Liver (tissue), 9 donors: ENCODE data around the gene NDUFB11. TPM values are rescaled to one million over a fixed set of nuclear protein-coding genes. Genes with fewer than 3 reads are reported as not detected.

Experiments
- DNase-seq: peaks from one replicate; pipeline ENCODE4 v3.0.0-alpha.2; 2017; ENCODE audit warnings: low spot score
- H3K27ac ChIP-seq, 2 donors: one replicate each; pipeline ENCODE4 v1.7.0; 2013; ENCODE audit warnings: inconsistent platforms in 2 of 2, low read length in 2 of 2, control low read depth in 1 of 2, low read depth in 1 of 2, mild to moderate bottlenecking in 1 of 2
- H3K27me3 ChIP-seq, 4 donors: one replicate each; pipeline versions ENCODE4 v1.6.1 to v1.7.0; 2013; ENCODE audit warnings: low read length in 3 of 4, inconsistent platforms in 1 of 4, mild to moderate bottlenecking in 1 of 4, moderate library complexity in 1 of 4; ENCODE audit not compliant: control insufficient read depth in 4 of 4, insufficient read depth in 4 of 4
- H3K36me3 ChIP-seq, 4 donors: one replicate each; pipeline versions ENCODE4 v1.6.1 to v1.7.0; 2013; ENCODE audit warnings: low read length in 3 of 4, mild to moderate bottlenecking in 3 of 4, low read depth in 1 of 4, moderate library complexity in 1 of 4; ENCODE audit not compliant: control insufficient read depth in 4 of 4, insufficient read depth in 3 of 4
- H3K4me1 ChIP-seq, 4 donors: one replicate each; pipeline versions ENCODE4 v1.6.1 to v1.7.0; 2013; ENCODE audit warnings: low read length in 3 of 4, mild to moderate bottlenecking in 3 of 4, moderate library complexity in 1 of 4; ENCODE audit not compliant: control insufficient read depth in 4 of 4, insufficient read depth in 4 of 4
- H3K4me3 ChIP-seq, 3 donors: one replicate each; pipeline versions ENCODE4 v1.6.1 to v1.7.0; 2013; ENCODE audit warnings: low read length in 3 of 3, control low read depth in 1 of 3, low read depth in 1 of 3, mild to moderate bottlenecking in 1 of 3
- H3K9ac ChIP-seq, 2 donors: one replicate each; pipeline ENCODE4 v1.7.0; 2013; ENCODE audit warnings: low read length in 2 of 2, mild to moderate bottlenecking in 2 of 2, moderate library complexity in 2 of 2, control low read depth in 1 of 2, low read depth in 1 of 2
- H3K9me3 ChIP-seq, 4 donors: one replicate each; pipeline versions ENCODE4 v1.6.1 to v1.7.0; 2013; ENCODE audit warnings: low read length in 3 of 4; ENCODE audit not compliant: control insufficient read depth in 4 of 4
- EGR1 ChIP-seq, 2 donors: IDR thresholded peaks; 2 replicates each; pipeline ENCODE4 v1.6.1; 2016 to 2018; ENCODE audit warnings: antibody characterized with exemption in 2 of 2, low read depth in 2 of 2
- FOXA1 ChIP-seq: IDR thresholded peaks from 2 replicates; pipeline ENCODE4 v1.6.1; 2016; ENCODE audit warnings: antibody characterized with exemption
- FOXA2 ChIP-seq: IDR thresholded peaks from 2 replicates; pipeline ENCODE4 v1.6.1; 2016; ENCODE audit warnings: antibody characterized with exemption
- GABPA ChIP-seq, 2 donors: IDR thresholded peaks in 1 of 2; conservative IDR thresholded peaks in 1 of 2; 2 replicates each; pipeline ENCODE4 v1.6.1; 2016; ENCODE audit warnings: antibody characterized with exemption in 2 of 2, mild to moderate bottlenecking in 1 of 2, moderate library complexity in 1 of 2
- HNF4A ChIP-seq, 2 donors: conservative IDR thresholded peaks; 2 replicates each; pipeline ENCODE4 v1.6.1; 2016; ENCODE audit warnings: antibody characterized with exemption in 2 of 2, mild to moderate bottlenecking in 2 of 2
- HNF4G ChIP-seq: IDR thresholded peaks from 2 replicates; pipeline ENCODE4 v1.6.1; 2016; ENCODE audit warnings: antibody characterized with exemption
- JUND ChIP-seq, 2 donors: IDR thresholded peaks; 2 replicates each; pipeline ENCODE4 v1.6.1; 2016; ENCODE audit warnings: antibody characterized with exemption in 2 of 2
- NR2F2 ChIP-seq: IDR thresholded peaks from 2 replicates; pipeline ENCODE4 v1.6.1; 2016; ENCODE audit warnings: antibody characterized with exemption
- RAD21 ChIP-seq, 2 donors: IDR thresholded peaks; 2 replicates each; pipeline ENCODE4 v1.6.1; 2016; ENCODE audit warnings: antibody characterized with exemption in 2 of 2, mild to moderate bottlenecking in 2 of 2
- RXRA ChIP-seq, 2 donors: IDR thresholded peaks; 2 replicates each; pipeline ENCODE4 v1.6.1; 2017 to 2018; ENCODE audit warnings: antibody characterized with exemption in 2 of 2, mild to moderate bottlenecking in 1 of 2
- SP1 ChIP-seq: IDR thresholded peaks from 2 replicates; pipeline ENCODE4 v1.6.1; 2018; ENCODE audit warnings: antibody characterized with exemption, mild to moderate bottlenecking
- TAF1 ChIP-seq: conservative IDR thresholded peaks from 2 replicates; pipeline ENCODE4 v1.6.1; 2016; ENCODE audit warnings: antibody characterized with exemption, mild to moderate bottlenecking
- WGBS: extraction: QIAGEN DNeasy Blood & Tissue Kit; methylation state at CpG from one replicate; pipeline ENCODE4 v1.1.7; 2013; 5-methylcytosine and 5-hydroxymethylcytosine counted together
- polyA plus RNA-seq, 2 donors: library from polyadenylated mRNA; stranded (reverse) in 1 of 2; unstranded in 1 of 2; fragments of 200-250 nt in 1 of 2; fragments of >200 nt in 1 of 2; fragmentation: Nextera tagmentation in 1 of 2; extraction: Ambion mirVana in 1 of 2; gene quantifications; one replicate each; pipeline versions ENCODE4 v1.2.1 to v1.2.3, GENCODE V29; 2013 to 2015
- total RNA-seq, 2 donors: library from RNA; depleted of rRNA; stranded (reverse); fragments of >200 nt; gene quantifications; one replicate each; pipeline ENCODE4 v1.2.3, GENCODE V29; 2014
- TF ChIP-seq, protein P1 (sequence below): IDR thresholded peaks from 2 replicates; pipeline ENCODE4 v1.6.1; 2016; ENCODE audit warnings: antibody characterized with exemption
- TF ChIP-seq, protein P2 (sequence below): IDR thresholded peaks from 2 replicates; pipeline ENCODE4 v1.6.1; 2016; ENCODE audit warnings: antibody characterized with exemption
- TF ChIP-seq, protein P3 (sequence below): IDR thresholded peaks from 2 replicates; pipeline ENCODE4 v1.6.1; 2016; ENCODE audit warnings: antibody characterized with exemption
- TF ChIP-seq, protein P4 (sequence below): IDR thresholded peaks from 2 replicates; pipeline ENCODE4 v1.6.1; 2016; ENCODE audit warnings: antibody characterized with exemption, mild to moderate bottlenecking
- TF ChIP-seq, protein P5 (sequence below): fragments of 150-350 bp; IDR thresholded peaks from 2 replicates; pipeline ENCODE4 v1.5.1; 2017; ENCODE audit warnings: improper control_type of control experiment, low read depth, low read length; ENCODE audit not compliant: missing input control
- donor health status: healthy.
- donor health status: healthy.
- donor health status: healthy.
- donor health status: healthy.
- donor health status: healthy.

The NDUFB11 gene
- total and polyA plus RNA-seq, 4 donors = 23.6 to 127 (median 66.5) TPM

DNA sequence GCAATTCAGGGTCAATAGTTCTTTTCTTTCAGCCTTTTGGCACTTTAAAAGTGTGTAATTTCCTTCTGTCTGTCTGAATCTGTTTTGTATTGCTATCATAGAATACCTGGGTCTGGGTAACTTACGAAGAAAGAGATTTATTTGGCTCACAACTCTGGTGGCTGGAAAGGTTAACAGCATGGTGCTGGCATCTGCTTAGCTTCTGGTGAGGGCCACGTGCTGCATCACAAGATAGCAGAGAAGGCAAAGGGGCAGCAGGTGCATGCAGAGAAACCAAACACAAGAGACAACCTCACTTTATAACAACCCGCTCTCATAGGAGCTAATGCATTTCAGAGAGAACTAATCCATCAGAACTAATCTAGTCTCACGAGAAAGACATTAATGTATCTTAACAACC lies 47.5 kb downstream of the NDUFB11 start:
- H3K27ac ChIP-seq = no peak overlapping the region
- H3K4me1 ChIP-seq = no peaks in the 10 kb centered on the region
- TF ChIP-seq, protein P1, sequence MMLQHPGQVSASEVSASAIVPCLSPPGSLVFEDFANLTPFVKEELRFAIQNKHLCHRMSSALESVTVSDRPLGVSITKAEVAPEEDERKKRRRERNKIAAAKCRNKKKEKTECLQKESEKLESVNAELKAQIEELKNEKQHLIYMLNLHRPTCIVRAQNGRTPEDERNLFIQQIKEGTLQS = no peak
- no peak for TF ChIP-seq FOXA1
- TF ChIP-seq HNF4A (conservative IDR thresholded peaks at IDR 0.05) = no peak
- TF ChIP-seq HNF4G = no peak
- TF ChIP-seq TAF1 = no peak
- peaks cover 2 to 26% (median 23%) of the 10 kb centered on the region in 4 donors for H3K36me3 ChIP-seq
- no peaks in the 10 kb centered on the region for H3K27me3 ChIP-seq
- DNase-seq = no peak
- H3K9ac ChIP-seq = no peak overlapping the region
- WGBS = 87% methylated on average over 4 of the region's 4 CpGs
- H3K9me3 ChIP-seq = peaks cover 0 to 4% (median 2%) of the 10 kb centered on the region in 4 donors
- no peak overlapping the region for H3K4me3 ChIP-seq

DNA sequence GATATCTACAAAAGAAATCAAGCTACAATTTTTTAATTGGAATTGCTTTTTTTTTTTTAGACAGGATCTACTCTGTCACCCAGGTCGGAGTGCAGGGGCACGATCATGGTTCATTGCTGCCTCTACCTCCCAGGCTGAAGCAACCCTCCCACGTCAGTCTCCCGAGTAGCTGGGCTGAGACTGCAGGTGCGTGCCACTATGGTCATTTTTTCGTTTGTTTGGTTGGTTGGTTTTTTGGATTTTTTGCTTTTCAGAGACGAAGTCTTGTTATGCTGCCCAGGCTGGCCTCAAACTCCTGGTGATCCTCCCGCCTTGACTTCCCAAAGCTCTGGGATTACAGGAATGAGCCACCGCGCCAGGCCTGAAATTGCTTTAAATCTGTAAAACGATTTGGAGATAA lies 50.6 kb downstream of the NDUFB11 start:
- no peak for TF ChIP-seq HNF4G
- TF ChIP-seq, protein P2, sequence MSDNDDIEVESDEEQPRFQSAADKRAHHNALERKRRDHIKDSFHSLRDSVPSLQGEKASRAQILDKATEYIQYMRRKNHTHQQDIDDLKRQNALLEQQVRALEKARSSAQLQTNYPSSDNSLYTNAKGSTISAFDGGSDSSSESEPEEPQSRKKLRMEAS = no peak
- TF ChIP-seq FOXA1 = no peak
- Histone ChIP-seq H3K36me3 (peaks cover 0 to 24% (median 12%) of the 10 kb centered on the region in 4 donors), H3K27ac (no peak overlapping the region), H3K4me1 (no peaks in the 10 kb centered on the region), H3K4me3 (no peak overlapping the region), H3K9me3 (no peaks in the 10 kb centered on the region), H3K27me3 (no peaks in the 10 kb centered on the region), H3K9ac (no peak overlapping the region)
- no peak for DNase-seq
- WGBS = 87% methylated on average over 11 of the region's 11 CpGs

DNA sequence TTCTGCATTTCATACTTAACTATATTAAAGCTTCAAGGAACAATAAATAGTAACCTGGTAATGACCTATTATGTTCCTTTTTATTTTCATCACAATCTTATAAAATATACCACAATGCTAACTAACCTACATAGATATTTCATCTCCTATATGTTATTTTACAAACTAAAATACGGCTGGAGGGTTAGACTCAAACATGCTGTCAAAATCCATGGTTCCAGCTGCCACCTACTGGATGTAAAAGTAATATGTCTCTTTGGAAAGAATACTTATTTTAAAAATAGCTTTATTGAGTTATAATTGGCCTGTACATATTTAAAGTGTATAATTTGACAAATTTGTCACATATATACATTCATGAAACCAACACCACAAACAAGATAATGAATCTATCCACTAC lies 51.3 kb downstream of the NDUFB11 start:
- WGBS = 19% methylated on average over 1 of the region's 1 CpG
- Histone ChIP-seq H3K36me3 (peaks cover 1 to 21% (median 10%) of the 10 kb centered on the region in 4 donors), H3K4me1 (no peaks in the 10 kb centered on the region), H3K9me3 (no peaks in the 10 kb centered on the region), H3K4me3 (no peak overlapping the region), H3K9ac (no peak overlapping the region), H3K27ac (no peak overlapping the region), H3K27me3 (no peaks in the 10 kb centered on the region)
- TF ChIP-seq, protein P2 = no peak
- TF ChIP-seq FOXA1 (no peak), NR2F2 (no peak), TAF1 (no peak), EGR1 (IDR thresholded peaks at IDR 0.05; ENCODE audit: low read depth in 2 of 2) (no peak), HNF4A (conservative IDR thresholded peaks at IDR 0.05) (no peak), RAD21 (IDR thresholded peaks at IDR 0.05) (peak; percentile 71 to 82), JUND (IDR thresholded peaks at IDR 0.05) (no peak), RXRA (IDR thresholded peaks at IDR 0.05) (no peak), HNF4G (no peak), GABPA (IDR thresholded peaks at IDR 0.05 in 1 of 2, conservative IDR thresholded peaks at IDR 0.05 in 1 of 2) (no peak), SP1 (no peak), FOXA2 (no peak)
- TF ChIP-seq, protein P1 = no peak
- TF ChIP-seq, protein P3, sequence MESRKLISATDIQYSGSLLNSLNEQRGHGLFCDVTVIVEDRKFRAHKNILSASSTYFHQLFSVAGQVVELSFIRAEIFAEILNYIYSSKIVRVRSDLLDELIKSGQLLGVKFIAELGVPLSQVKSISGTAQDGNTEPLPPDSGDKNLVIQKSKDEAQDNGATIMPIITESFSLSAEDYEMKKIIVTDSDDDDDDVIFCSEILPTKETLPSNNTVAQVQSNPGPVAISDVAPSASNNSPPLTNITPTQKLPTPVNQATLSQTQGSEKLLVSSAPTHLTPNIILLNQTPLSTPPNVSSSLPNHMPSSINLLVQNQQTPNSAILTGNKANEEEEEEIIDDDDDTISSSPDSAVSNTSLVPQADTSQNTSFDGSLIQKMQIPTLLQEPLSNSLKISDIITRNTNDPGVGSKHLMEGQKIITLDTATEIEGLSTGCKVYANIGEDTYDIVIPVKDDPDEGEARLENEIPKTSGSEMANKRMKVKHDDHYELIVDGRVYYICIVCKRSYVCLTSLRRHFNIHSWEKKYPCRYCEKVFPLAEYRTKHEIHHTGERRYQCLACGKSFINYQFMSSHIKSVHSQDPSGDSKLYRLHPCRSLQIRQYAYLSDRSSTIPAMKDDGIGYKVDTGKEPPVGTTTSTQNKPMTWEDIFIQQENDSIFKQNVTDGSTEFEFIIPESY = no peak
- TF ChIP-seq, protein P4, sequence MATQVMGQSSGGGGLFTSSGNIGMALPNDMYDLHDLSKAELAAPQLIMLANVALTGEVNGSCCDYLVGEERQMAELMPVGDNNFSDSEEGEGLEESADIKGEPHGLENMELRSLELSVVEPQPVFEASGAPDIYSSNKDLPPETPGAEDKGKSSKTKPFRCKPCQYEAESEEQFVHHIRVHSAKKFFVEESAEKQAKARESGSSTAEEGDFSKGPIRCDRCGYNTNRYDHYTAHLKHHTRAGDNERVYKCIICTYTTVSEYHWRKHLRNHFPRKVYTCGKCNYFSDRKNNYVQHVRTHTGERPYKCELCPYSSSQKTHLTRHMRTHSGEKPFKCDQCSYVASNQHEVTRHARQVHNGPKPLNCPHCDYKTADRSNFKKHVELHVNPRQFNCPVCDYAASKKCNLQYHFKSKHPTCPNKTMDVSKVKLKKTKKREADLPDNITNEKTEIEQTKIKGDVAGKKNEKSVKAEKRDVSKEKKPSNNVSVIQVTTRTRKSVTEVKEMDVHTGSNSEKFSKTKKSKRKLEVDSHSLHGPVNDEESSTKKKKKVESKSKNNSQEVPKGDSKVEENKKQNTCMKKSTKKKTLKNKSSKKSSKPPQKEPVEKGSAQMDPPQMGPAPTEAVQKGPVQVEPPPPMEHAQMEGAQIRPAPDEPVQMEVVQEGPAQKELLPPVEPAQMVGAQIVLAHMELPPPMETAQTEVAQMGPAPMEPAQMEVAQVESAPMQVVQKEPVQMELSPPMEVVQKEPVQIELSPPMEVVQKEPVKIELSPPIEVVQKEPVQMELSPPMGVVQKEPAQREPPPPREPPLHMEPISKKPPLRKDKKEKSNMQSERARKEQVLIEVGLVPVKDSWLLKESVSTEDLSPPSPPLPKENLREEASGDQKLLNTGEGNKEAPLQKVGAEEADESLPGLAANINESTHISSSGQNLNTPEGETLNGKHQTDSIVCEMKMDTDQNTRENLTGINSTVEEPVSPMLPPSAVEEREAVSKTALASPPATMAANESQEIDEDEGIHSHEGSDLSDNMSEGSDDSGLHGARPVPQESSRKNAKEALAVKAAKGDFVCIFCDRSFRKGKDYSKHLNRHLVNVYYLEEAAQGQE = no peak
- TF ChIP-seq, protein P5, sequence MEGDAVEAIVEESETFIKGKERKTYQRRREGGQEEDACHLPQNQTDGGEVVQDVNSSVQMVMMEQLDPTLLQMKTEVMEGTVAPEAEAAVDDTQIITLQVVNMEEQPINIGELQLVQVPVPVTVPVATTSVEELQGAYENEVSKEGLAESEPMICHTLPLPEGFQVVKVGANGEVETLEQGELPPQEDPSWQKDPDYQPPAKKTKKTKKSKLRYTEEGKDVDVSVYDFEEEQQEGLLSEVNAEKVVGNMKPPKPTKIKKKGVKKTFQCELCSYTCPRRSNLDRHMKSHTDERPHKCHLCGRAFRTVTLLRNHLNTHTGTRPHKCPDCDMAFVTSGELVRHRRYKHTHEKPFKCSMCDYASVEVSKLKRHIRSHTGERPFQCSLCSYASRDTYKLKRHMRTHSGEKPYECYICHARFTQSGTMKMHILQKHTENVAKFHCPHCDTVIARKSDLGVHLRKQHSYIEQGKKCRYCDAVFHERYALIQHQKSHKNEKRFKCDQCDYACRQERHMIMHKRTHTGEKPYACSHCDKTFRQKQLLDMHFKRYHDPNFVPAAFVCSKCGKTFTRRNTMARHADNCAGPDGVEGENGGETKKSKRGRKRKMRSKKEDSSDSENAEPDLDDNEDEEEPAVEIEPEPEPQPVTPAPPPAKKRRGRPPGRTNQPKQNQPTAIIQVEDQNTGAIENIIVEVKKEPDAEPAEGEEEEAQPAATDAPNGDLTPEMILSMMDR = peak; percentile 35
- no peak for DNase-seq
